ENCODE data around the gene FALEC. TPM values are rescaled to one million over a fixed set of nuclear protein-coding genes. Genes with fewer than 3 reads are reported as not detected.

The FALEC gene
- polyA plus RNA-seq, 2 of the 4 experiments (the other 2 are of a cell fraction): 0.36 to 0.80 TPM

GRCh38 chr1:150582371-150582770, 66.8 kb downstream of the FALEC start:
- H3K27ac ChIP-seq: no peak overlapping the region
- H3K4me2 ChIP-seq: no peak overlapping the region
- ChIA-PET POLR2A (no interaction called here), CTCF (interaction anchor here (1.0 to 7.4 kb wide), 3 partner anchors 18 to 39 kb away, joined by 3 to 140 read pairs (median 20); no protein-coding TSS in a partner anchor)
- no peak for DNase-seq (ENCODE audit: low read depth in 1 of 2, low spot score in 1 of 2)
- no peak overlapping the region for H3K4me3 ChIP-seq
- no peaks in the 10 kb centered on the region for H3K9me3 ChIP-seq
- 89% methylated on average over 2 of the region's 2 CpGs for WGBS (ENCODE audit: missing lambda C conversion rate)
- H3K4me1 ChIP-seq: peaks cover 6% of the 10 kb centered on the region; the same call in 2 of the 3 replicates
- FAIRE-seq: no peak
- no peak for ATAC-seq
- TF ChIP-seq TP53 (CRISPR knock-in tag; IDR thresholded peaks at IDR 0.05) (no peak), POLR2AphosphoS2 (conservative IDR thresholded peaks at IDR 0.05; ENCODE audit: low read length) (no peak), USF2 (IDR thresholded peaks at IDR 0.05) (no peak), CEBPB (IDR thresholded peaks at IDR 0.05) (no peak), CTCF (IDR thresholded peaks at IDR 0.05) (no peak), FOSB (CRISPR knock-in tag; IDR thresholded peaks at IDR 0.05) (no peak), TFCP2L1 (CRISPR knock-in tag; IDR thresholded peaks at IDR 0.05) (no peak), E2F6 (IDR thresholded peaks at IDR 0.05; ENCODE audit: borderline replicate concordance, low read depth) (no peak), HEYL (CRISPR knock-in tag; IDR thresholded peaks at IDR 0.05) (no peak), EP300 (IDR thresholded peaks at IDR 0.05) (no peak), MAZ (IDR thresholded peaks at IDR 0.05; ENCODE audit: borderline replicate concordance, low read depth, low read length) (no peak), PHF8 (IDR thresholded peaks at IDR 0.05; ENCODE audit: borderline replicate concordance, low read depth) (no peak), ZC3H11A (IDR thresholded peaks at IDR 0.05) (no peak)

Small RNA genes lying within 50 kb of the gene (small RNA-seq; reads per million reads assigned to genes)
- gene MIR4257 (0 reads per million in 6 experiments), gene RN7SL473P (0 to 0.08 (median 0) reads per million in 6 experiments), gene RN7SL600P (0 reads per million in 6 experiments)

Other genes starting within 250 kb of the FALEC start
- 118 and 119 TPM in 2 replicates for gene APH1A, start 246.7 kb upstream of the FALEC start, polyA plus RNA-seq (2011; rRNA removed)
- 99.4 to 111 TPM (median 109 TPM) in 3 replicates for gene APH1A, start 246.7 kb upstream of the FALEC start, polyA plus RNA-seq (2017; fragmentation: RNase III; extraction: RNeasy Plus Mini Kit Qiagen cat#74134 plus additional on column Dnase treatment)
- 0.16 and 0.19 TPM in 2 replicates for gene C1orf54, start 243.0 kb upstream of the FALEC start, polyA plus RNA-seq (2011; rRNA removed)
- 0.12 to 0.21 TPM (median 0.12 TPM) in 3 replicates for gene C1orf54, start 243.0 kb upstream of the FALEC start, polyA plus RNA-seq (2017; fragmentation: RNase III; extraction: RNeasy Plus Mini Kit Qiagen cat#74134 plus additional on column Dnase treatment)
- 1.3 and 1.4 TPM in 2 replicates for gene CIART, start 233.2 kb upstream of the FALEC start, polyA plus RNA-seq (2011; rRNA removed)
- 0.28 to 0.59 TPM (median 0.48 TPM) in 3 replicates for gene CIART, start 233.2 kb upstream of the FALEC start, polyA plus RNA-seq (2017; fragmentation: RNase III; extraction: RNeasy Plus Mini Kit Qiagen cat#74134 plus additional on column Dnase treatment)
- 72.6 and 95.7 TPM in 2 replicates for gene MRPS21, start 221.9 kb upstream of the FALEC start, polyA plus RNA-seq (2011; rRNA removed)
- gene MRPS21, start 221.9 kb upstream of the FALEC start, polyA plus RNA-seq (2017; fragmentation: RNase III; extraction: RNeasy Plus Mini Kit Qiagen cat#74134 plus additional on column Dnase treatment): 113 to 114 TPM (median 113 TPM) in 3 replicates
- 87.2 and 92.6 TPM in 2 replicates for gene PRPF3, start 194.2 kb upstream of the FALEC start, polyA plus RNA-seq (2011; rRNA removed)
- 54.4 to 58.5 TPM (median 55.2 TPM) in 3 replicates for gene PRPF3, start 194.2 kb upstream of the FALEC start, polyA plus RNA-seq (2017; fragmentation: RNase III; extraction: RNeasy Plus Mini Kit Qiagen cat#74134 plus additional on column Dnase treatment)
- gene RPRD2, start 151.6 kb upstream of the FALEC start, polyA plus RNA-seq (2011; rRNA removed): 20.8 and 21.1 TPM in 2 replicates
- gene RPRD2, start 151.6 kb upstream of the FALEC start, polyA plus RNA-seq (2017; fragmentation: RNase III; extraction: RNeasy Plus Mini Kit Qiagen cat#74134 plus additional on column Dnase treatment): 9.0 to 10.3 TPM (median 9.8 TPM) in 3 replicates
- gene TARS2, start 28.3 kb upstream of the FALEC start, polyA plus RNA-seq (2011; rRNA removed): 21.6 and 24.5 TPM in 2 replicates
- gene TARS2, start 28.3 kb upstream of the FALEC start, polyA plus RNA-seq (2017; fragmentation: RNase III; extraction: RNeasy Plus Mini Kit Qiagen cat#74134 plus additional on column Dnase treatment): 19.4 to 21.0 TPM (median 19.8 TPM) in 3 replicates
- 0.88 and 1.1 TPM in 2 replicates for gene ECM1, start 7.6 kb upstream of the FALEC start, polyA plus RNA-seq (2011; rRNA removed)
- 0.77 to 1.0 TPM (median 1.0 TPM) in 3 replicates for gene ECM1, start 7.6 kb upstream of the FALEC start, polyA plus RNA-seq (2017; fragmentation: RNase III; extraction: RNeasy Plus Mini Kit Qiagen cat#74134 plus additional on column Dnase treatment)
- gene ADAMTSL4, start 33.7 kb downstream of the FALEC start, polyA plus RNA-seq (2011; rRNA removed): 1.3 and 1.8 TPM in 2 replicates
- 1.3 to 2.0 TPM (median 1.5 TPM) in 3 replicates for gene ADAMTSL4, start 33.7 kb downstream of the FALEC start, polyA plus RNA-seq (2017; fragmentation: RNase III; extraction: RNeasy Plus Mini Kit Qiagen cat#74134 plus additional on column Dnase treatment)
- gene MCL1, start 63.9 kb downstream of the FALEC start, polyA plus RNA-seq (2011; rRNA removed): 145 and 202 TPM in 2 replicates
- gene MCL1, start 63.9 kb downstream of the FALEC start, polyA plus RNA-seq (2017; fragmentation: RNase III; extraction: RNeasy Plus Mini Kit Qiagen cat#74134 plus additional on column Dnase treatment): 77.5 to 80.0 TPM (median 78.6 TPM) in 3 replicates
- gene ENSA, start 113.9 kb downstream of the FALEC start, polyA plus RNA-seq (2011; rRNA removed): 61.2 and 67.9 TPM in 2 replicates
- gene ENSA, start 113.9 kb downstream of the FALEC start, polyA plus RNA-seq (2017; fragmentation: RNase III; extraction: RNeasy Plus Mini Kit Qiagen cat#74134 plus additional on column Dnase treatment): 117 to 128 TPM (median 121 TPM) in 3 replicates
- 34.9 and 41.8 TPM in 2 replicates for gene GOLPH3L, start 181.4 kb downstream of the FALEC start, polyA plus RNA-seq (2011; rRNA removed)
- 23.9 to 32.3 TPM (median 27.7 TPM) in 3 replicates for gene GOLPH3L, start 181.4 kb downstream of the FALEC start, polyA plus RNA-seq (2017; fragmentation: RNase III; extraction: RNeasy Plus Mini Kit Qiagen cat#74134 plus additional on column Dnase treatment)
- gene HORMAD1, start 205.1 kb downstream of the FALEC start, polyA plus RNA-seq (2011; rRNA removed): 20.6 and 30.6 TPM in 2 replicates
- 8.9 to 13.6 TPM (median 11.6 TPM) in 3 replicates for gene HORMAD1, start 205.1 kb downstream of the FALEC start, polyA plus RNA-seq (2017; fragmentation: RNase III; extraction: RNeasy Plus Mini Kit Qiagen cat#74134 plus additional on column Dnase treatment)